ENCODE results near the gene FIP1L1.
A peak's percentile ranks its signal among the peaks of the same experiment; 100 is the strongest.

FIP1L1 gene

DNA sequence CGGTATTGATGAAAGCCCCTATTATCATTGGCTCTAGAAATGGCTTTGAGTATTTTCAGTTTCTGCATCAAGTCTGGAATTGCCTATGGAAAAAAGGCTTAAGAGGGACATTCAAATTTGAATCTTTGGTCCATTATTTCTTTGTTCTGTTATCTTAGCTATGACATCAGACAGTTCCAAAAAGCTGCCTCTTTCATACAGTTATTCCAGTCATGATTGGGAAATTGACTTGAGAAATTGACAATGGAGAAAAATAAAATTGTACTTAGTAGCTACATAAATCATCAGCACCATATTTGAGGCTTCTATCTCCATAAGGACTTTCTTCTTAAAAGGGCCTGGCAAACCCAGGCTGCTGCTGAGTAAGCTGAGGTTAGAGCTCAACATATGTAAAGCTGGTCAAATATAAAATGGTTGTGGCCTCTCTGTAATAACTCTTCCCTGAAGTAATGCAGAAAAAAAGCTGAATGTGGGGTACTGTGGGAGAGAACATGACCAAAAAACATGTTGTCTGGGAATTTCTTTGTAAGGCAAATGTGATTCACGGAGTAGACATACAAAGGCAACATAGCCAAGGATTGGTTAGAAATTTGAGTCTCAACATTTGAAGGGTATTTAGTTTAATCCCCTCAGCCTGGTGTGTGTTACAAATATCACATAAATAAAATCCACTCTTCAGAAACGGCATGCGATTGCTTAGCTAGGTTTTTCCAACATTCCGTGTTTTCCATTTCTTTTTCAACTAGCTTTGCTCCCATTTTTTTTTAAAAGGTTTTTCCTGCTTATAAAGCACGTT is 112.9 kb downstream of the FIP1L1 start:
- TF ChIP-seq, protein P1, sequence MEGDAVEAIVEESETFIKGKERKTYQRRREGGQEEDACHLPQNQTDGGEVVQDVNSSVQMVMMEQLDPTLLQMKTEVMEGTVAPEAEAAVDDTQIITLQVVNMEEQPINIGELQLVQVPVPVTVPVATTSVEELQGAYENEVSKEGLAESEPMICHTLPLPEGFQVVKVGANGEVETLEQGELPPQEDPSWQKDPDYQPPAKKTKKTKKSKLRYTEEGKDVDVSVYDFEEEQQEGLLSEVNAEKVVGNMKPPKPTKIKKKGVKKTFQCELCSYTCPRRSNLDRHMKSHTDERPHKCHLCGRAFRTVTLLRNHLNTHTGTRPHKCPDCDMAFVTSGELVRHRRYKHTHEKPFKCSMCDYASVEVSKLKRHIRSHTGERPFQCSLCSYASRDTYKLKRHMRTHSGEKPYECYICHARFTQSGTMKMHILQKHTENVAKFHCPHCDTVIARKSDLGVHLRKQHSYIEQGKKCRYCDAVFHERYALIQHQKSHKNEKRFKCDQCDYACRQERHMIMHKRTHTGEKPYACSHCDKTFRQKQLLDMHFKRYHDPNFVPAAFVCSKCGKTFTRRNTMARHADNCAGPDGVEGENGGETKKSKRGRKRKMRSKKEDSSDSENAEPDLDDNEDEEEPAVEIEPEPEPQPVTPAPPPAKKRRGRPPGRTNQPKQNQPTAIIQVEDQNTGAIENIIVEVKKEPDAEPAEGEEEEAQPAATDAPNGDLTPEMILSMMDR (conservative IDR thresholded peaks at IDR 0.05; ENCODE audit: low read depth, low read length), result no peak
- DNase-seq (ENCODE audit: low read depth), result no peak
- no peak overlapping the region for H3K4me3 ChIP-seq (ENCODE audit: low read length)

DNA sequence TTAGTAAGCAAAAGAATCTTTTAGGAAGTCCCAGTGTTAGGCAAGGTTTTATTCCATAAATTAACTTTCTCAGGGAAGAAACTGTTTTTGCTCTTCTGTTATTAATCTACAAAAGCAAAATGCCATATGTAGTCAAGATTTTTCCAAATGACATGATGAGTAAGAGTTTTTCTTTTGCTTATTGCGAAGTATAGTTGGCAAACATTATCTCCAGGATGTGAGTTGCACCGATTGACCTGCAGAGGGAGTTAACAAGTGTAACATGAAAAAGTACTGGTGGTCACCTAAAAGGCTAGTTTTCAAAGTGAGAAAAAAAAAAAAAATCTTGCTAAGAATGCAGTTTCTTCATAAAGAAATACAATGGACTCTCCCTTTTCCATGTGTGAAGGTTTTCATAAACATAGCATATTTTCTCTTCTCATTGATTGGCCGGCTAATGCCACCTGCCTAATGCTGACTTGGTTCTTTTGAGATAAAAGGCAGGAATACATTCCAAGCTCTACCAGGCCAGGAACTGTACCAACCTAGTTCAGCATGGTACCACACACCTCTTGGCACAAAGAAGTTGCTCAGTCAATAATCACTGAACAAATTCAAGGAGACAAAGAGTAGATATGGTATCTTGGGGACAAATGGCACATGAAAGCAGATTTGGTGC is 113.7 kb downstream of the FIP1L1 start:
- DNase-seq (ENCODE audit: low read depth), result peak; percentile 81

DNA sequence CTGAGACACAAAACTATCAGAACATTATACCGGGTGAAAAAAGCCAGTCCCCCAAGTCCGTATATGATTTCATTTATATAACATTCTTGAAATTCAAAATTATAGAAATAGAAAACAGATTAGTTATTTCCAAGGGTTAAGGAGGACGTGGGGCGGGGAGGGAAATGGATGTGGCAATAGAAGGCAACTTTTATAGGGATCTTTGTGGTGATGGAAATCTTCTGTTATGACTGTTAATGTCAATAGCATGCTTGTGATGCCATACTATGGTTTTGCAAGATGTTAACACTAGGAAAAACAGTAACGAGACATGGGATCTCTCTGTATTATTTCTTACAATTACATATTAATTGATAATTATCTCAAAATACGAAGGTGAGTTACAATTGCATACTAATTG is 117.4 kb downstream of the FIP1L1 start:
- no peak overlapping the region for H3K4me3 ChIP-seq (ENCODE audit: low read length)
- TF ChIP-seq, protein P1 (conservative IDR thresholded peaks at IDR 0.05; ENCODE audit: low read depth, low read length), result no peak
- DNase-seq (ENCODE audit: low read depth), result no peak

More for the DNA sequence above, 113.7 kb downstream of the FIP1L1 start:
- H3K4me3 ChIP-seq (ENCODE audit: low read length), result no peak overlapping the region
- TF ChIP-seq, protein P1 (conservative IDR thresholded peaks at IDR 0.05; ENCODE audit: low read depth, low read length), result peak; percentile 82

DNA sequence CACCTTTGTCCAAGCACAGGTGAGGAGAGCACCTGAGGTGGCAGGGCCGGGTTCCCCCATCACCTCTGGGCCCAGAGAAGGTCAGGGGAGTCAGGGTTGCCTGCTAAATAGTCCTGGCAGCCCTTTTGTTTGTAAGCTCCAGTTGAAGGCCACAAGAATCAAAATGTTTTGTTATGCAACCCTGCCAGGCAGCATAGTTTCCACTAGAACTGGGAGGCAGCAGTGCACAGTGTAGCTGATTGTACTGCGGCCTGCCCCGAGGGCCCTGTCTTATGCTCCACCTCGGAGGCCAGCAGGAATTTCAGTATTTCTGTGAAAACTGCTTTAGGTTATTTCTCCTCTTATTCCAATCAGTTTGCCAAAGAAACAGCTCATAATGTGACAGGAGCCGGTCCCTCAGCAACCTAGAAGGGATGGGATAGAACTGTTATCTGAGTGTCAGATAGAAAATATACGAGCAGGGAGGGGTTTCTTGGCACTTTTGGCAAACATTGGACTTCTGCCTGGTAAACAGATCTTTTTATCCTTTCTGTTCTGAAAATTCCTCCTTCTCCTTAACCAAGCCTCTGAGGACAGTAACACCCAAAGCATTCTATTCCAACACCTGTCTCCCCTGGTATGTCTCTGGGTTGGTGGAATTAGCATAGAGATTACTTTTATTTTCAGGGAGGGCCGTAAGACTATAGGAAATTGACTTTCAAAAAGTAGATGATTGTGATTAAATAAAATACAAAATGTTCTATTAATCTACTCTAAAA is 120.2 kb downstream of the FIP1L1 start:
- no peak for DNase-seq (ENCODE audit: low read depth)
- TF ChIP-seq, protein P1 (conservative IDR thresholded peaks at IDR 0.05; ENCODE audit: low read depth, low read length), result no peak
- H3K4me3 ChIP-seq (ENCODE audit: low read length), result no peak overlapping the region

DNA sequence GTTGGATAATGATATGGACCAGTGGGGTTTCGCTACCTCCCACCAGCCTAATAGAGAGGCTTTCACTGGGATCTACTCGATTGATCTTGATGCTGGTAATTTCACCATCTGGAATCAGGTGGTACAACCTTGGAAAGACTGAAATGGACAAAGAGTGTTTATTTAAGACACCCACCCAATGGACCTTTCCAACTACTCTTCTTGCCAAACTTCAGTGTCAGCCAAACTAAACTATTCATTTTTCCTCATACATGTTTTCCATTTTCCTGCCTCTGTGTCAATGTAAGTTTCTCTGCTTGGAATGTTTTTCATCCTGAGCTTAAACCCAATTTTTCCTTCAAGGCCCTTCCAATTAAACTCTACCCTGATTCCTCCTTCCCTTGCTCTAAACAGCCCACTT is 121.3 kb downstream of the FIP1L1 start:
- TF ChIP-seq, protein P1 (conservative IDR thresholded peaks at IDR 0.05; ENCODE audit: low read depth, low read length), result no peak
- H3K4me3 ChIP-seq (ENCODE audit: low read length), result no peak overlapping the region
- no peak for DNase-seq (ENCODE audit: low read depth)

DNA sequence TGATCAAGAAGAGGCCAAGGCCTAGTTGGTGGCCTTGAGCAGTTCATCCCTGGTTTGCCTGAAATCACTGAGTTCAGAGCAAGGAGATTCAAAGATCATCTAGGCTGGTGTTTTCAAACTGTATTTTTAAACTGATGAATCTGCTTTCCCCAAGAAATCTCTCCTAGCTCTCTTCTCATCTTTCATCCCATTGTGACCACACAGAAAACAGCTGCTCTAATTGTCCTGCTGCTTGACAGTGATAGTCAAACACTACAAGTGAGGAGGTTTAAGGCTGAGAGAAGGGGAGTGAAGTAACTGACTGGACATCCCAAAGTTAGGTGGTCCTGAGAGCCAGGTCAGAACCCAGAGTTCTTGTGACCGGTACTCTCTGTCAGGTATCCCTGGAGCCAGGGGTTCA is 122.3 kb downstream of the FIP1L1 start:
- no peak overlapping the region for H3K4me3 ChIP-seq (ENCODE audit: low read length)
- no peak for DNase-seq (ENCODE audit: low read depth)
- TF ChIP-seq, protein P1 (conservative IDR thresholded peaks at IDR 0.05; ENCODE audit: low read depth, low read length), result no peak

All from retinal pigment epithelial cell (primary cell).